Mucosa of rectum (tissue), 2 donors: ENCODE results near the gene ZNF550.
"Not testable (repeated sequence)": the region's sequence is repeated elsewhere in the genome, so short reads cannot be mapped to it uniquely, and the experiment has no call there.

ENCODE experiments used
- H3K27ac ChIP-seq, 2 donors: one replicate each; pipeline ENCODE4 v1.7.0; 2013; ENCODE audit warnings: inconsistent platforms in 2 of 2, low read depth in 2 of 2, low read length in 2 of 2
- H3K27me3 ChIP-seq, 2 donors: one replicate each; pipeline ENCODE4 v1.7.0; 2013; ENCODE audit warnings: low read length in 2 of 2; ENCODE audit not compliant: control insufficient read depth in 2 of 2, insufficient read depth in 2 of 2
- H3K36me3 ChIP-seq, 2 donors: one replicate each; pipeline ENCODE4 v1.7.0; 2013; ENCODE audit warnings: low read length in 2 of 2; ENCODE audit not compliant: control insufficient read depth in 2 of 2, insufficient read depth in 2 of 2
- H3K4me1 ChIP-seq, 2 donors: one replicate each; pipeline ENCODE4 v1.7.0; 2013; ENCODE audit warnings: low read length in 2 of 2, mild to moderate bottlenecking in 1 of 2; ENCODE audit not compliant: control insufficient read depth in 2 of 2, insufficient read depth in 2 of 2
- H3K4me3 ChIP-seq, 2 donors: one replicate each; pipeline ENCODE4 v1.7.0; 2013; ENCODE audit warnings: low read length in 2 of 2
- H3K9ac ChIP-seq, 2 donors: one replicate each; pipeline ENCODE4 v1.7.0; 2013; ENCODE audit warnings: low read length in 2 of 2, low read depth in 1 of 2, mild to moderate bottlenecking in 1 of 2
- H3K9me3 ChIP-seq, 2 donors: one replicate each; pipeline ENCODE4 v1.7.0; 2013; ENCODE audit warnings: low read length in 2 of 2; ENCODE audit not compliant: control insufficient read depth in 2 of 2
- donor health status: healthy.
- donor health status: Normal muscosa, but diverticular disease.

ZNF550 gene

DNA sequence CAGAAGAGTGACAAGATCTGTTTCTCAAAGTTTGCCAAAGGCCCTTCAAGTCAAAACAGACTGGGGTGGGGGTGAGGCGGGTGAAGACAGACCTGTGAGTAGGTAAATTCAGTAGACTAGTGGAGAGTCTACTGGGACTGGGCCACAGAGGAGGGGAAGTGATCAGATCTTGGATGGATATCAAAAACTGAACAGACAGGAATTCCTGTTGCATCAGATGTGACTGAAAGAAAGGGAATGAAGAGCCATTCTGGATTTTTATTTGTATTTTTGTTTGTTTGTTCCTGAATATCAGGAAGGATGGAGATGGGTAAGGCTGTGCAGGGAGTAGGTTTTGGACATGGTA is 71.4 kb downstream of the ZNF550 start:
- H3K4me1 ChIP-seq, H3K27me3 ChIP-seq, H3K9ac ChIP-seq, H3K27ac ChIP-seq: not testable (repeated sequence)
- Histone ChIP-seq H3K36me3 (peaks cover 13 to 20% of the 10 kb centered on the region in 2 donors), H3K4me3 (peak overlapping the region in 1 of 2 donors; percentile 52), H3K9me3 (peaks cover 9 to 19% of the 10 kb centered on the region in 2 donors)

DNA sequence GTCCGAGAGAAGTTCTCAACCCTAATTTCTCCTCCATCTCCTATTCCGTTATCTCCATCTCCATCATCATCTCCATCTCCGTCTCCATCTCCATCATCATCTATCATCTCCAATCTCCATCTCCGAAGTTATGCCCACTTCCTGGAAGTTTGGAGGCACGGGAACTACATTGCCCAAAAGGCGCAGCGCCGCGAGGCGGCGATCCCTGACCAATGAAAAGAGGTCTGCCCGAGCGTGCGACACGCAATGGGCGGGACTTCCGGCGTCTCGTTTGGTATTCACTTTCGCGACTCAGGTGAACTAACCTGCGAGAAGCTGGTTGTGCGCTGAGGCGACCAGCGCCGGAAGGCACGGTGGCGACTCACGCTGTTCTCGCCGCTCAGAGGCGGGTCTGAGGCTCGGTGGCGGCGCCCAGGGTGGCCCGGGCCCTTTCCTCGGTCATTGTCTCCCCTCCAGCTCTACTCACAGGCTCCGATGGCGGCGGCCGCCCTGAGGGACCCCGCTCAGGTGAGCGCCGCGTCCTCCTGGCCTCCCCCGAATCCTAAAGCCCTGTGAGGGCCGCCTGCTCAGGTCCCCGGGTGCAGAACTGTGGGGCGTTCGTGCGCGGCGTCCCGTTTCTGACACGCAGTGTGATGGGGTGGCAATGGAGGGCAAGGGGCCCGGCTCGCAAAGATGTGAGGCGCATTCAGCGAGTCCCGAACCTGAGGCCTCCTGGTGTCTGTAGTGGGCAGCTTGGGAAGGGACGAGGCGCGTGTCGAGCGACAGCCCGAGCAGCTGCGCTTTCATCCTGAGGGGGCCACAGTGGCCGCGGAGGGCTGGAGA is 72.0 kb downstream of the ZNF550 start, which contains the start of gene ZNF419:
ZNF419 (plus strand) TSS at position 274 of the 822 bp plus-strand sequence; CDS start at position 475, 201 bp downstream.
- peak within 1 kb of the TSS; percentile 52 to 63 for H3K27ac ChIP-seq
- H3K9me3 ChIP-seq, result peaks cover 9 to 14% of the 10 kb centered on the region in 2 donors
- peak within 1 kb of the TSS; percentile 75 to 87 for H3K4me3 ChIP-seq
- peaks cover 8 to 14% of the 10 kb centered on the region in 2 donors for H3K36me3 ChIP-seq
- H3K4me1 ChIP-seq, H3K27me3 ChIP-seq: not testable (repeated sequence)
- H3K9ac ChIP-seq, result peak within 1 kb of the TSS; percentile 42 to 90
